ENCODE measurements around the gene PI16. TPM values are rescaled to one million over a fixed set of nuclear protein-coding genes. Genes with fewer than 3 reads are reported as not detected.

The PI16 gene
- total and polyA plus RNA-seq, 8 donors: 0.15 to 2.5 (median 0.70) TPM

- no peaks in the 10 kb centered on the region for H3K27me3 ChIP-seq
- no peak overlapping the region for H3K27ac ChIP-seq
- H3K4me1 ChIP-seq: peaks cover 30 to 37% of the 10 kb centered on the region in 2 donors
- TF ChIP-seq CTCF (IDR thresholded peaks at IDR 0.05): no peak
- peaks cover 0 to 90% of the 10 kb centered on the region in 2 donors for H3K36me3 ChIP-seq
- no peak overlapping the region for H3K4me3 ChIP-seq
- no peak for DNase-seq
- intact Hi-C loops (cut with DNase I): no loop called here
- ATAC-seq: no peak
- H3K9me3 ChIP-seq: no peaks in the 10 kb centered on the region
Measured at GRCh38 chr6:36915599-36915998, 38.9 kb upstream of the PI16 start.

GRCh38 chr6:36916126-36916525 lies 38.4 kb upstream of the PI16 start:
- DNase-seq (peak in 1 of 4 donors; percentile 59), ATAC-seq (peak; percentile 20)
- no peak for TF ChIP-seq CTCF (IDR thresholded peaks at IDR 0.05)
- Histone ChIP-seq H3K27me3 (no peaks in the 10 kb centered on the region), H3K36me3 (peaks cover 0 to 91% of the 10 kb centered on the region in 2 donors), H3K4me3 (no peak overlapping the region), H3K4me1 (peaks cover 30 to 37% of the 10 kb centered on the region in 2 donors), H3K9me3 (no peaks in the 10 kb centered on the region), H3K27ac (peak overlapping the region in 1 of 2 donors; percentile 88)
- intact Hi-C loops (cut with DNase I): no loop called here

GRCh38 chr6:36917541-36918193 lies 36.9 kb upstream of the PI16 start:
- H3K27ac ChIP-seq: peak overlapping the region; percentile 38 to 88
- H3K27me3 ChIP-seq: no peaks in the 10 kb centered on the region
- H3K4me1 ChIP-seq: peaks cover 26 to 27% of the 10 kb centered on the region in 2 donors
- ATAC-seq (peak; percentile 64), DNase-seq (peak in 1 of 4 donors; percentile 50)
- no peaks in the 10 kb centered on the region for H3K9me3 ChIP-seq
- intact Hi-C loops (cut with DNase I): no loop called here
- H3K4me3 ChIP-seq: no peak overlapping the region
- peaks cover 0 to 97% of the 10 kb centered on the region in 2 donors for H3K36me3 ChIP-seq
- no peak for TF ChIP-seq CTCF (IDR thresholded peaks at IDR 0.05)

- peaks cover 0 to 100% of the 10 kb centered on the region in 2 donors for H3K36me3 ChIP-seq
- no peaks in the 10 kb centered on the region for H3K27me3 ChIP-seq
- intact Hi-C loops (cut with DNase I): no loop called here
- peaks cover 26 to 27% of the 10 kb centered on the region in 2 donors for H3K4me1 ChIP-seq
- H3K9me3 ChIP-seq: no peaks in the 10 kb centered on the region
- TF ChIP-seq CTCF (IDR thresholded peaks at IDR 0.05): no peak
- ATAC-seq (peak; percentile 5), DNase-seq (no peak)
- H3K4me3 ChIP-seq: no peak overlapping the region
- H3K27ac ChIP-seq: peak overlapping the region; percentile 55 to 58
Measured at GRCh38 chr6:36920049-36920448, 34.5 kb upstream of the PI16 start.

- peak; percentile 5 for ATAC-seq
- intact Hi-C loops (cut with DNase I): no loop called here
- Histone ChIP-seq H3K27me3 (no peaks in the 10 kb centered on the region), H3K27ac (peak overlapping the region; percentile 55 to 58), H3K4me3 (no peak overlapping the region), H3K4me1 (peaks cover 26% of the 10 kb centered on the region in 2 donors), H3K36me3 (peaks cover 0 to 100% of the 10 kb centered on the region in 2 donors), H3K9me3 (no peaks in the 10 kb centered on the region)
- DNase-seq: peak in 1 of 4 donors; percentile 58
- no peak for TF ChIP-seq CTCF (IDR thresholded peaks at IDR 0.05)
Measured at GRCh38 chr6:36920546-36920945, 34.0 kb upstream of the PI16 start.

All from left lung (tissue), 10 donors.